SK-N-DZ (cell line): ENCODE data around the gene POLA2.
"Not testable (repeated sequence)": the region's sequence is repeated elsewhere in the genome, so short reads cannot be mapped to it uniquely, and the experiment has no call there.

ENCODE experiments used
- DNase-seq: peaks from one replicate; pipeline ENCODE4 v3.0.0-alpha.2; 2015; ENCODE audit warnings: low spot score

The POLA2 gene

GRCh38 chr11:65241134-65241533 lies 20.6 kb upstream of the POLA2 start:
- no peak for DNase-seq

- DNase-seq = no peak
Observed at GRCh38 chr11:65241692-65242091, 20.1 kb upstream of the POLA2 start.

GRCh38 chr11:65242389-65242788 lies 19.4 kb upstream of the POLA2 start:
- DNase-seq = no peak

GRCh38 chr11:65243797-65244196 lies 18.0 kb upstream of the POLA2 start:
- DNase-seq = no peak

GRCh38 chr11:65245046-65245445 lies 16.7 kb upstream of the POLA2 start:
- not testable (repeated sequence) for DNase-seq

GRCh38 chr11:65246506-65246905 lies 15.3 kb upstream of the POLA2 start:
- no peak for DNase-seq

GRCh38 chr11:65248184-65248710 lies 13.5 kb upstream of the POLA2 start:
- DNase-seq = not testable (repeated sequence)

- DNase-seq = no peak
Observed at GRCh38 chr11:65251476-65251875, 10.3 kb upstream of the POLA2 start.

- no peak for DNase-seq
Observed at GRCh38 chr11:65254724-65255123, 7.0 kb upstream of the POLA2 start.

- no peak for DNase-seq
Observed at GRCh38 chr11:65258988-65259387, 2.8 kb upstream of the POLA2 start.

GRCh38 chr11:65260302-65260701 lies 1.5 kb upstream of the POLA2 start:
- no peak for DNase-seq

GRCh38 chr11:65260756-65261590 lies 789 bp upstream of the POLA2 start:
- no peak for DNase-seq

- DNase-seq = no peak
Observed at GRCh38 chr11:65262381-65262680, 569 bp downstream of the POLA2 start.

- DNase-seq = peak; percentile 44
Observed at GRCh38 chr11:65262776-65263175, 1.0 kb downstream of the POLA2 start.

GRCh38 chr11:65264747-65265146 lies 3.0 kb downstream of the POLA2 start:
- not testable (repeated sequence) for DNase-seq

- no peak for DNase-seq
Observed at GRCh38 chr11:65266210-65266609, 4.4 kb downstream of the POLA2 start.

- peak; percentile 43 for DNase-seq
Observed at GRCh38 chr11:65274735-65275682, 13.2 kb downstream of the POLA2 start.

- DNase-seq = no peak
Observed at GRCh38 chr11:65275906-65276305, 14.1 kb downstream of the POLA2 start.

GRCh38 chr11:65277631-65278277 lies 16.0 kb downstream of the POLA2 start:
- DNase-seq = no peak

GRCh38 chr11:65278356-65278755 lies 16.6 kb downstream of the POLA2 start:
- no peak for DNase-seq

GRCh38 chr11:65279279-65279678 lies 17.5 kb downstream of the POLA2 start:
- no peak for DNase-seq
